Measurements from ENCODE around the gene VSTM2B.

DNA sequence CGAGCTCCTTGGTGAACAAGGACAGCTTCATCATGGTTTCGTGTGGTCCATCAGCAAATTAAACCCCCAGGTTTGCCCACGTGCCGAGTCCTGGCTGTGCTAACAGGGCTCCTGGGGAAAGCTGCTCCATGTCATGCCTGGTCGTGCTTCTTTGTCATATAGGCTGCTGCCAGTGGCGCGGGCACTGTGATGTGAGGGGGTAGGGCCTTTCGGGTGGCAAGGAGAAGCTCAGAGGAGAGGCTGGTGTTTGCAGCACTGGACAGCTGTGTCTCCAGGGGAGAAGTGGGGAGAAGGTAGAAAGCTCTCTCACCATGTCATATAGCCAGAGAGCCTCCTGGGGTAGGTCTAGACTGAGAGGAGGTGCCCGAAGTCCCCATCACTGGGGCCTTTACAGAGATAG, 13.3 kb downstream of the VSTM2B start:
- TF ChIP-seq, protein P1, sequence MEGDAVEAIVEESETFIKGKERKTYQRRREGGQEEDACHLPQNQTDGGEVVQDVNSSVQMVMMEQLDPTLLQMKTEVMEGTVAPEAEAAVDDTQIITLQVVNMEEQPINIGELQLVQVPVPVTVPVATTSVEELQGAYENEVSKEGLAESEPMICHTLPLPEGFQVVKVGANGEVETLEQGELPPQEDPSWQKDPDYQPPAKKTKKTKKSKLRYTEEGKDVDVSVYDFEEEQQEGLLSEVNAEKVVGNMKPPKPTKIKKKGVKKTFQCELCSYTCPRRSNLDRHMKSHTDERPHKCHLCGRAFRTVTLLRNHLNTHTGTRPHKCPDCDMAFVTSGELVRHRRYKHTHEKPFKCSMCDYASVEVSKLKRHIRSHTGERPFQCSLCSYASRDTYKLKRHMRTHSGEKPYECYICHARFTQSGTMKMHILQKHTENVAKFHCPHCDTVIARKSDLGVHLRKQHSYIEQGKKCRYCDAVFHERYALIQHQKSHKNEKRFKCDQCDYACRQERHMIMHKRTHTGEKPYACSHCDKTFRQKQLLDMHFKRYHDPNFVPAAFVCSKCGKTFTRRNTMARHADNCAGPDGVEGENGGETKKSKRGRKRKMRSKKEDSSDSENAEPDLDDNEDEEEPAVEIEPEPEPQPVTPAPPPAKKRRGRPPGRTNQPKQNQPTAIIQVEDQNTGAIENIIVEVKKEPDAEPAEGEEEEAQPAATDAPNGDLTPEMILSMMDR (IDR thresholded peaks at IDR 0.05; ENCODE audit: low read depth, low read length), result no peak
- TF ChIP-seq EZH2phosphoT487 (IDR thresholded peaks at IDR 0.05; ENCODE audit: low read depth), result no peak
